CD14-positive monocyte (primary cell): ENCODE data around the gene GAS5. TPM values are rescaled to one million over a fixed set of nuclear protein-coding genes. Genes with fewer than 3 reads are reported as not detected.

Experiments used
- DNase-seq, 3 donors: peaks; one replicate each; pipeline ENCODE4 v3.0.0-alpha.2; 2011 to 2022
- H2AFZ ChIP-seq: 2 replicates; pipeline ENCODE4 v1.6.0; 2012; ENCODE audit warnings: mild to moderate bottlenecking, low read depth, low read length, inconsistent platforms; ENCODE audit not compliant: insufficient read depth, poor library complexity, severe bottlenecking
- H3K27ac ChIP-seq, 2 donors: 1 replicate in 1 of 2; 2 replicates in 1 of 2; pipeline ENCODE4 v1.5.1; 2012 to 2013; ENCODE audit warnings: low read length in 2 of 2, control low read depth in 1 of 2, inconsistent platforms in 1 of 2, low read depth in 1 of 2, mild to moderate bottlenecking in 1 of 2
- H3K27me3 ChIP-seq, 2 donors: one replicate each; pipeline versions ENCODE4 v1.6.0 to v1.6.1; 2011 to 2013; ENCODE audit warnings: low read length in 2 of 2; ENCODE audit not compliant: control insufficient read depth in 2 of 2, insufficient read depth in 2 of 2
- H3K36me3 ChIP-seq, 2 donors: replicated peaks in 1 of 2; 1 replicate in 1 of 2; 2 replicates in 1 of 2; pipeline versions ENCODE4 v1.5.1 to v1.6.1; 2012 to 2013; ENCODE audit warnings: low read length in 2 of 2, control low read depth in 1 of 2, inconsistent platforms in 1 of 2, mild to moderate bottlenecking in 1 of 2; ENCODE audit not compliant: insufficient read depth in 2 of 2, control insufficient read depth in 1 of 2
- H3K4me1 ChIP-seq, 2 donors: 1 replicate in 1 of 2; 2 replicates in 1 of 2; pipeline versions ENCODE4 v1.5.1 to v1.6.1; 2012 to 2013; ENCODE audit warnings: low read length in 2 of 2, control low read depth in 1 of 2, inconsistent platforms in 1 of 2, mild to moderate bottlenecking in 1 of 2, moderate library complexity in 1 of 2; ENCODE audit not compliant: insufficient read depth in 2 of 2, control insufficient read depth in 1 of 2
- H3K4me2 ChIP-seq: replicated peaks from 2 replicates; pipeline ENCODE3; 2012; ENCODE audit warnings: low read length, moderate library complexity, mild to moderate bottlenecking; ENCODE audit not compliant: poor library complexity, severe bottlenecking; ENCODE audit errors: extremely low read depth
- H3K4me3 ChIP-seq, 3 experiments: fragments of 200-600 bp in 1 of 3; sonication (generic) in 1 of 3; replicated peaks in 1 of 3; 1 replicate in 2 of 3; 2 replicates in 1 of 3; pipeline ENCODE4 v1.5.1; 2011 to 2013; ENCODE audit warnings: low read length in 3 of 3, mild to moderate bottlenecking in 3 of 3, control low read depth in 2 of 3, low read depth in 2 of 3, inconsistent platforms in 1 of 3, moderate library complexity in 1 of 3
- H3K79me2 ChIP-seq: 2 replicates; pipeline ENCODE4 v1.6.0; 2012; ENCODE audit warnings: mild to moderate bottlenecking, control low read depth, inconsistent platforms, low read length, moderate library complexity; ENCODE audit not compliant: insufficient read depth
- H3K9ac ChIP-seq: 2 replicates; pipeline ENCODE4 v1.6.0; 2017; ENCODE audit warnings: low read length, mild to moderate bottlenecking; ENCODE audit not compliant: insufficient read depth, poor library complexity, severe bottlenecking
- H3K9me3 ChIP-seq, 2 donors: replicated peaks in 1 of 2; 1 replicate in 1 of 2; 2 replicates in 1 of 2; pipeline versions ENCODE4 v1.5.1 to v1.6.1; 2012 to 2013; ENCODE audit warnings: low read length in 2 of 2, control low read depth in 1 of 2; ENCODE audit not compliant: control insufficient read depth in 1 of 2, insufficient read depth in 1 of 2
- H4K20me1 ChIP-seq: 2 replicates; pipeline ENCODE4 v1.6.0; 2012; ENCODE audit warnings: mild to moderate bottlenecking, low read length, control low read depth, moderate library complexity; ENCODE audit not compliant: insufficient read depth
- H3K27ac Mint-ChIP-seq, 7 donors: one replicate each; pipeline ENCODE4 v1.8.0; 2020; ENCODE audit warnings: mild to moderate bottlenecking in 7 of 7, mixed read lengths in 7 of 7, moderate library complexity in 6 of 7, inconsistent platforms in 2 of 7
- H3K27me3 Mint-ChIP-seq, 3 donors: one replicate each; pipeline ENCODE4 v1.8.0; 2021 to 2022; ENCODE audit warnings: low read depth in 3 of 3, mild to moderate bottlenecking in 3 of 3, mixed read lengths in 3 of 3, moderate library complexity in 3 of 3, inconsistent platforms in 1 of 3
- H3K36me3 Mint-ChIP-seq, 2 donors: one replicate each; pipeline ENCODE4 v1.8.0; 2020; ENCODE audit warnings: mixed read lengths in 2 of 2, inconsistent platforms in 1 of 2, mild to moderate bottlenecking in 1 of 2
- H3K4me1 Mint-ChIP-seq: one replicate; pipeline ENCODE4 v1.8.0; 2020; ENCODE audit warnings: mild to moderate bottlenecking, mixed read lengths
- H3K4me3 Mint-ChIP-seq, 2 donors: one replicate each; pipeline ENCODE4 v1.8.0; 2020; ENCODE audit warnings: mild to moderate bottlenecking in 2 of 2, mixed read lengths in 2 of 2, moderate library complexity in 1 of 2
- H3K9me3 Mint-ChIP-seq, 7 donors: one replicate each; pipeline ENCODE4 v1.8.0; 2020 to 2022; ENCODE audit warnings: mixed read lengths in 7 of 7, mild to moderate bottlenecking in 6 of 7, moderate library complexity in 6 of 7, inconsistent platforms in 2 of 7
- CTCF ChIP-seq: fragments of 200-600 bp; IDR thresholded peaks from one replicate; pipeline ENCODE4 v1.8.0; 2022; ENCODE audit warnings: antibody characterized with exemption, mild to moderate bottlenecking
- WGBS: methylation state at CpG from one replicate; pipeline ENCODE4 v1.1.5; 2013; ENCODE audit warnings: missing lambda C conversion rate; ENCODE audit not compliant: insufficient coverage; 5-methylcytosine and 5-hydroxymethylcytosine counted together
- intact Hi-C, 2 donors: fragments of 100-400 bp; cut with micrococcal nuclease; formaldehyde crosslinking; loops; one replicate each; pipeline versions ENCODE4 v1.15.0 to v1.15.1; 2023
- polyA plus RNA-seq, 3 donors: library from polyadenylated mRNA; depleted of rRNA in 1 of 3; unstranded in 2 of 3; stranded (reverse) in 1 of 3; fragments of 300-500 nt in 2 of 3; fragments of >200 nt in 1 of 3; fragmentation: Illumina TruSeq in 2 of 3; gene quantifications; 1 replicate in 2 of 3; 2 replicates in 1 of 3; pipeline ENCODE4 v1.2.3, GENCODE V29; 2012 to 2021

Gene GAS5
- polyA plus RNA-seq, 3 donors: 90.4 to 309 (median 92.0) TPM

- H3K4me1 ChIP-seq: no peaks in the 10 kb centered on the region
- Mint-ChIP-seq H3K4me1 (no peaks in the 10 kb centered on the region), H3K4me3 (no peak overlapping the region), H3K9me3 (no peaks in the 10 kb centered on the region), H3K36me3 (peaks cover 57 to 82% of the 10 kb centered on the region in 2 donors), H3K27ac (peak overlapping the region in 2 of 7 donors; percentile 13 to 58), H3K27me3 (no peaks in the 10 kb centered on the region)
- H3K9me3 ChIP-seq: no peaks in the 10 kb centered on the region
- no peak overlapping the region for H3K27ac ChIP-seq
- H3K79me2 ChIP-seq: no peaks in the 10 kb centered on the region
- intact Hi-C loops: no loop called here
- DNase-seq: no peak
- H3K36me3 ChIP-seq: peaks cover 53 to 87% of the 10 kb centered on the region in 2 donors
- no peak overlapping the region for H3K9ac ChIP-seq
- no peak overlapping the region for H2AFZ ChIP-seq
- H3K4me3 ChIP-seq: no peak overlapping the region
- no peaks in the 10 kb centered on the region for H3K27me3 ChIP-seq
- H4K20me1 ChIP-seq: no peaks in the 10 kb centered on the region
- no peak for TF ChIP-seq CTCF
- WGBS: 86% methylated on average over 1 of the region's 1 CpG
- H3K4me2 ChIP-seq: no peak overlapping the region
These were observed 11.8 kb downstream of the GAS5 start for GRCh38 chr1:173856014-173856413.

- Histone ChIP-seq H3K27me3 (no peaks in the 10 kb centered on the region), H3K36me3 (peaks cover 49 to 96% of the 10 kb centered on the region in 2 donors), H3K4me1 (no peaks in the 10 kb centered on the region), H3K9ac (no peak overlapping the region), H3K9me3 (no peaks in the 10 kb centered on the region), H2AFZ (no peak overlapping the region), H3K4me3 (no peak overlapping the region), H3K4me2 (no peak overlapping the region), H3K27ac (no peak overlapping the region), H4K20me1 (no peaks in the 10 kb centered on the region), H3K79me2 (no peaks in the 10 kb centered on the region)
- no peak overlapping the region for H3K4me3 Mint-ChIP-seq
- intact Hi-C loops: no loop called here
- peaks cover 63 to 82% of the 10 kb centered on the region in 2 donors for H3K36me3 Mint-ChIP-seq
- TF ChIP-seq CTCF: no peak
- no peaks in the 10 kb centered on the region for H3K9me3 Mint-ChIP-seq
- no peak for DNase-seq
- H3K4me1 Mint-ChIP-seq: no peaks in the 10 kb centered on the region
- peak overlapping the region in 1 of 7 donors; percentile 30 for H3K27ac Mint-ChIP-seq
- WGBS: 92% methylated on average over 2 of the region's 5 CpGs
- H3K27me3 Mint-ChIP-seq: no peaks in the 10 kb centered on the region
These were observed 14.7 kb downstream of the GAS5 start for GRCh38 chr1:173853074-173853473.
